Subcutaneous adipose tissue (tissue), 4 donors: Measurements from ENCODE around the gene NAV2. TPM values are rescaled to one million over a fixed set of nuclear protein-coding genes. Genes with fewer than 3 reads are reported as not detected.

Experiments used
- CTCF ChIP-seq: fragments of 450-650 bp; IDR thresholded peaks from one replicate; pipeline ENCODE4 v1.5.1; 2016; ENCODE audit warnings: low read depth, mild to moderate bottlenecking, control low read depth, antibody characterized with exemption, moderate library complexity
- total RNA-seq, 4 donors: library from RNA; depleted of rRNA; stranded (reverse); fragments of >200 nt; gene quantifications; one replicate each; pipeline ENCODE4 v1.1.0, GENCODE V29; 2016

The NAV2 gene
- total RNA-seq, 4 donors from 2014 or later: 13.6 to 31.5 (median 27.8) TPM

DNA sequence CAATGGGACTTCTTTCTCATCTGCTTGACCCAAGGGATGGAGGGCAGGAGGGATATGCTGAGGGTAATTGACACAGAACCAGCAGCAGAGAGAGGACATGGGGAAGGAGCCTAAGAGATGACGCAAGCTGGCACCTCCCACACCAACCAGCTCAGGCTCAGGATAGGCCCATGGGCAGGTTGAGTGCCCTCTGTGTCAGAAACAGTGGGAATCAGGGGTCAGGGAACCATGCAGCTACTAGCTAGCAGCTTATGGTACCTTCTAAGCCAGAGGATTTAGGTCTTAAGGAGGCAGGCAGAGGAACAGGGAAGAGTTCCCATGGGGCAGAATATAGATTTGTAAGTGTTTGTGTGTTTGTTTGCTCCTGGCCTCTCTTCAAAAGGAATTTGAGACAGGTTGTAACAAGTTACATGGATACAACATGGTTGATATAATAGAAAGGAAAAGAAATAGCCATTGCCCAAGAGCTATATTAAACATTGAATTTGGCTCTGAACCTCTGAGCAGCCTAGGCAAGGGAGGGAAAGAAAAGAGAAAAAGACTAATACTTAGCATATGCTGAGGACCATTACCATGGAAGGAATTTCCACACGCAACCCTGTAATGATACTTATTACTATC, 39.9 kb upstream of the NAV2 start:
- no peak for TF ChIP-seq CTCF

GRCh38 chr11:19673924-19674729, 38.5 kb upstream of the NAV2 start:
- TF ChIP-seq CTCF: no peak

DNA sequence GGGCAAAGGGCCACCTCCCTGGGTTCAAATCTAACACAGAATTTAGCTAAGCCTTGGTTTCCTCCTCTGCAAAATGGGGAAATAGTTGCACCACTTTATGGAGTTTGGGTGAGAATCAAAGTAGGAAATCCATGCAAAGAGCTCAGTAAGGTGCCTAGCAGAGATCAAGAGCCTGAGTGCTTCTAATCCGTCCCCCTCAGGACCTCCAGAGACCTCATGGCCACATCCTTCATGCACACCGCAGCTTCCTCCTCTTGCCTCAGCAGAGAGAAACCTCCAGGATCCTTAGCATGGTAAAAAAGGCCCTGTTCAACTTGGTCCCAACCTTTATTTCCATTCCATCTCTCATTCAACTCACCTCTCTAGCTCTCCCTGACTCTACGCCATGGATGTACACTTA, 37.8 kb upstream of the NAV2 start:
- TF ChIP-seq CTCF: no peak

DNA sequence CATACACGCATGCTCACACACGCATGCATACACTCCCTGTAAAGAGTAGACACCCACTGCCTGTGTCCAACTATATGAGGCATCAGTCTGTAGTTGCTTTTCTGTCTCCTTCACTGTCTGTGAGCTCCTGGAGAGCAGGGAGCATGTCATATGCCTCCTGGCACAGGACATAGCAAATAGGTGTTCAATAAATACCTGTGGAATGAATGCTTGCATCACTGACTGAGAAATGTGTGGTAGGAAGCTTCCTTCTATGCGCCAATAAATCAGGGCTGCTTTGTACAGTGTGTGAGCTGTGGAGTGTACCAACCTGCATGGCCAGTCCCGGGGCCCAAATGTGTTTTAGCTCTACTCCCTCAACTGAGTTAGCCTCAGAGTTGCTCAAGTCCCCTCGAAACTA, 37.2 kb upstream of the NAV2 start:
- TF ChIP-seq CTCF: no peak

- no peak for TF ChIP-seq CTCF
These were observed 35.9 kb upstream of the NAV2 start for GRCh38 chr11:19676475-19677380.

DNA sequence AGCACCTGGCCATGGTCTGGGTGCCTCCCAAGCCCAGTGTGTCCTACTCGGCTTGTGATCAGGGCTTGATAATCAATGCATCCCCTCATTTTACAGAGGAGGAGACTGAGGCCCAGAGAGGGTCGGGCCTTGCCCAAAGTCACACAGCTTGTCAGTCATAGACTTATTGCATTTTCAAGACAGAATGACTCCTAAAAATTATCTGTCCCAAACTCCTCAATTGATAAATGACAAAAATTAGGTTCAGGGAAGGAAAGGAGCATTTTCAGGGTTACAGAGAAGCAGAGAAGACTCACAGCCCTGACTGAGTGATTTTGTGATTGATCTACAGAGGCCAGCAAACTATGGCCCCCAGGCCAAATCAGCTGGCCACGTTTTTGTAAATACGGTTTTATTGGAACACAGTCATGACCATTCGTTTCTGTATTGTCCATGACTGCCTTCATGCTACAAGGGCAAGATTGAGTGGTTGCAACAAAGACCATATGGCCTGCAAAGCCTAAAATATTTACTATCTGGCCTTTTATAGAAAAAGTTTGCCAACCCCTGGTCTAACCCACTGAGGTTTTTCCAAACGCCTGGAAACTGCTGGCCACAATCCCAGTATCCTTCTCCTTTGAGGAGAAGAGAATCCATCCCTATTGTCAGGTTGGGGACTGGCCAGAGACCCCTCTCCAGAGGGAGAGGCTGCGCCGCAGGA, 35.1 kb upstream of the NAV2 start:
- TF ChIP-seq CTCF: no peak
